ENCODE data around the gene PPP2R5D. TPM values are rescaled to one million over a fixed set of nuclear protein-coding genes. Genes with fewer than 3 reads are reported as not detected.

The PPP2R5D gene
- total RNA-seq, 3 donors from 2014 or later (not counting 1 experiment from before 2014, with no cell fraction given), result 30.5 to 49.1 (median 40.1) TPM

- intact Hi-C loops (cut with micrococcal nuclease), result loop anchor here (1.0 kb wide), 1 partner anchor 37 kb away; the partner anchor contains the start of gene PPP2R5D
- Histone ChIP-seq H3K9me3 (ENCODE audit: control insufficient read depth, insufficient read depth, low read length) (no peaks in the 10 kb centered on the region), H3K4me1 (ENCODE audit: control insufficient read depth, insufficient read depth, low read length) (peaks cover 28% of the 10 kb centered on the region), H3K27ac (ENCODE audit: low read length) (peak within 1 kb of the TSS; percentile 63), H3K27me3 (ENCODE audit: control insufficient read depth, insufficient read depth, low read length) (no peaks in the 10 kb centered on the region), H3K36me3 (ENCODE audit: control insufficient read depth, insufficient read depth, low read length) (peaks cover 36% of the 10 kb centered on the region), H3K4me3 (ENCODE audit: low read length) (peak within 1 kb of the TSS; percentile 89)
- Mint-ChIP-seq H3K27ac (peak within 1 kb of the TSS; percentile 78 to 80), H3K4me3 (peak within 1 kb of the TSS; percentile 94), H3K36me3 (peaks cover 7% of the 10 kb centered on the region), H3K27me3 (ENCODE audit: low read depth in 2 of 2) (no peaks in the 10 kb centered on the region), H3K9me3 (no peaks in the 10 kb centered on the region), H3K4me1 (peaks cover 22 to 41% of the 10 kb centered on the region in 2 donors)
- peak; percentile 84 to 87 (median 85) for ATAC-seq
- DNase-seq, result peak; percentile 47 to 81
- 1% methylated on average over 56 of the region's 56 CpGs for WGBS (ENCODE audit: insufficient coverage)
- no peak for TF ChIP-seq CTCF (IDR thresholded peaks at IDR 0.05)
Observed at GRCh38 chr6:43021270-43022047, 37.1 kb downstream of the PPP2R5D start, which contains the start of gene RRP36. Gene RRP36, plus strand, starts transcription at chr6:43021623. Its CDS starts 32 bp downstream, at chr6:43021655.

GRCh38 chr6:43024436-43024835 lies 40.1 kb downstream of the PPP2R5D start:
- no peak for ATAC-seq
- WGBS (ENCODE audit: insufficient coverage), result 76% methylated on average over 2 of the region's 2 CpGs
- peaks cover 44% of the 10 kb centered on the region for H3K36me3 ChIP-seq (ENCODE audit: control insufficient read depth, insufficient read depth, low read length)
- no peak for DNase-seq
- no peak for TF ChIP-seq CTCF (IDR thresholded peaks at IDR 0.05)
- no peaks in the 10 kb centered on the region for H3K9me3 Mint-ChIP-seq
- no peaks in the 10 kb centered on the region for H3K27me3 ChIP-seq (ENCODE audit: control insufficient read depth, insufficient read depth, low read length)
- H3K4me1 Mint-ChIP-seq, result peaks cover 12 to 23% of the 10 kb centered on the region in 2 donors
- no peak overlapping the region for H3K27ac Mint-ChIP-seq
- H3K27me3 Mint-ChIP-seq (ENCODE audit: low read depth in 2 of 2), result no peaks in the 10 kb centered on the region
- no peak overlapping the region for H3K4me3 ChIP-seq (ENCODE audit: low read length)
- H3K4me3 Mint-ChIP-seq, result peak overlapping the region; percentile 13
- peaks cover 24% of the 10 kb centered on the region for H3K4me1 ChIP-seq (ENCODE audit: control insufficient read depth, insufficient read depth, low read length)
- H3K9me3 ChIP-seq (ENCODE audit: control insufficient read depth, insufficient read depth, low read length), result no peaks in the 10 kb centered on the region
- intact Hi-C loops (cut with micrococcal nuclease), result no loop called here
- H3K36me3 Mint-ChIP-seq, result peaks cover 8% of the 10 kb centered on the region
- no peak overlapping the region for H3K27ac ChIP-seq (ENCODE audit: low read length)

GRCh38 chr6:43026365-43026764 lies 42.0 kb downstream of the PPP2R5D start:
- no peak overlapping the region for H3K27ac ChIP-seq (ENCODE audit: low read length)
- Mint-ChIP-seq H3K9me3 (no peaks in the 10 kb centered on the region), H3K27ac (no peak overlapping the region), H3K4me1 (peaks cover 12 to 23% of the 10 kb centered on the region in 2 donors), H3K36me3 (peaks cover 8% of the 10 kb centered on the region), H3K4me3 (no peak overlapping the region), H3K27me3 (ENCODE audit: low read depth in 2 of 2) (no peaks in the 10 kb centered on the region)
- H3K36me3 ChIP-seq (ENCODE audit: control insufficient read depth, insufficient read depth, low read length), result peaks cover 50% of the 10 kb centered on the region
- over 99% methylated on average over 5 of the region's 5 CpGs for WGBS (ENCODE audit: insufficient coverage)
- no peaks in the 10 kb centered on the region for H3K27me3 ChIP-seq (ENCODE audit: control insufficient read depth, insufficient read depth, low read length)
- peaks cover 14% of the 10 kb centered on the region for H3K4me1 ChIP-seq (ENCODE audit: control insufficient read depth, insufficient read depth, low read length)
- intact Hi-C loops (cut with micrococcal nuclease), result no loop called here
- ATAC-seq, result no peak
- TF ChIP-seq CTCF (IDR thresholded peaks at IDR 0.05), result no peak
- H3K4me3 ChIP-seq (ENCODE audit: low read length), result no peak overlapping the region
- no peak for DNase-seq
- H3K9me3 ChIP-seq (ENCODE audit: control insufficient read depth, insufficient read depth, low read length), result no peaks in the 10 kb centered on the region
